ENCODE results near the gene KCNQ1.

KCNQ1 gene

GRCh38 chr11:2459796-2460531 lies 15.2 kb downstream of the KCNQ1 start:
- DNase-seq (ENCODE audit: low read depth), result no peak

DNA sequence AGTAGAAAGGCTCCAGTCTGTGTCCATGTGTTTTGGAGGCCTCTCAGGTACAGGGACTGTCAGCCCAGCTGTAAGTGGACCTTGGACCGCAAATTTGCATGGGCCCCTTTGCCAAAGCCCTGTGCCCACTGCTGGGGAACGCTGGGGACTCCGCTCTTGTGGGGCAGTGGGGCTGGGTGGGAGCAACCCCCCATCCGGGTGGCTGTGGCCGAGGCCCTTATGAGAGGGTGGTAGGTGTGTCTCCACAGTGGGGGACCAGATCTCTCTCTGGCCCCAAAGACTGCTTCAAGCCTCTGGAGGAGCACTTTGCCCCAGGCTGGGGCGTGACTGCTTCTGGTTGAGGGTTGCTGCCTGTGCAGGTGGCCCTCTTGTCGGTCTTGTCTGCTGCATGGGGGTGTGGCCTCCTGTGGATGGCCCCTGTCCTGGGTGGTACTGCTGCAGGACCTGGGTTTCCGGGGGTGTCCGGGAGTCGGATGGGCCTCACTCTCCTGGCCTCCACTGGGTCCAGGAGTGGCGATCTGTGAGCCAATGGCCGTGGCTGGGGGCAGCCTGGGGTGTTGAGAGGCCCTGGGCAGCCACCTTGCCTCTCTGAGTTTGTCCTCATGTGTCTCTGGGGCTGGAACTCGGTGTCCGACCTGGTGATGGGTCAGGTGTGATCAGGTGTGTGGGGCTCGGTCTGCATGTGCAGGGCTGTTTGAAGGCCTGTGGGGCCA lies 15.9 kb downstream of the KCNQ1 start:
- DNase-seq (ENCODE audit: low read depth), result no peak

GRCh38 chr11:2461253-2461955 lies 16.6 kb downstream of the KCNQ1 start:
- DNase-seq (ENCODE audit: low read depth), result no peak

DNA sequence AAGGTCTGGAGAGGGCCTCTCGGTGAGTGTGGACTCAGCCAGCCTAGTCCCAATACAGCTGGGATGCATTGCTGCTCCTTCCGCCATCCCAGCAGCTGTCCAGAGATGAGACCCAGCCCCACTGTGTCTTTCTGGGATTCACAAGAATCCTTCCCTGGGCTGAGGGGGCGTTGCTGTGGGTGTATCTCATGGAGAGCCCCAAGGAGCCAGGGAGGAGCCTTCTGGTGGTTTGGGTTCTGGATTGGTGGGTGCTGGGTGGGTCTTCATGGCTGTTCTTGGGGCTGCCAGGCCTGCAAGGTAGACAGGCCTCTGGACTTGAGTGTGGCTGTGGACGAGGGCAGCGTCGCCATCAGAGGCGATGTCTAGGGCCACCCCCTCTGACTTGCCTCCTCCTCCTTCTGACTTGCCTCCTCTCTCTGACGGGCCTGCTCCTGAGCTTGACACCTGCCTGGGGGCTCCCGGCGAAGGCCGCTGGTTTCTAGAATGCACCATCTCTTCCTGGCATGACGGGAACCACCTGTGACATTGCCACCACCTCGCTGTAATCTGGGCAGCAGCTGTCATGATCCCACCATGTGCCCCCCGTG lies 17.2 kb downstream of the KCNQ1 start:
- DNase-seq (ENCODE audit: low read depth), result no peak

- no peak for DNase-seq (ENCODE audit: low read depth)
Measured at GRCh38 chr11:2462543-2462985, 17.8 kb downstream of the KCNQ1 start.

DNA sequence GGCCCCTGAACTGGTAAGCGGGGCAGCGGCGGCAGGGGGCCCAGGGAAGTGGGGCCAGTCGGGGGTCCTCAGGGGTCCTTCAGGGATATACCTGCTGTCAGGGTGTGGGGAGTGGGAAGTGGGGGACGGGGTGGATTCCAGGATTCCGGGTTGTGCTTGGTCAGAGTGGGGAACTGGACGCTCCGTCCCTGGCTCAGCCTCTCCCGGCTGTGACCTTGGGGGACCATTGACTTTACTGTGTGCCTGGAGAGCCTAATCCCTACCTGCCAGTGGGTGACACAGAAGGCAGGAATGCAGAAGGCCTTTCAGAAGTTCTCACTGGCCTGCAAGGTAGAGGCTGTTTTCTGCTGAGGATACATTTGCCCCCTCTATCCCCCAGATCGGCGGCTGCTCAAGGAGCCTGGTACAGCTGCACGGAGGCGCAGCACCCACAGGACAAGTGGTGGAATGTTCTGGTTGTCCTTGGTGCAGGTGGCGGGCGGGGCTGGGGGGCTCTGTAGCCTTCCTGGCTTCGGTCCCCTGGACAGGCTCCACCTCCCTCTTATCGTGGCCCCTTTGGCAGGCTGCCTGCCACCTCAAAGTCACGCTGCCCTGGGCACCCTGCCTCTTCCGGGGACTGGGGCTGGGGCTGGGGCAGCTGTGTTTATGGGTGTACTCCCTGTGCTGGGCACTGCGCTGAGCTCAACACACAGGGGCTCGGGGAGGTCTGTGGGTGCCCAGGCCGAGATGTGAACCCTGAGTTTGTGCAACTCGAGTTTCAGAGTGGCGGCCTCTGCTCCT lies 18.4 kb downstream of the KCNQ1 start:
- DNase-seq (ENCODE audit: low read depth), result no peak

DNA sequence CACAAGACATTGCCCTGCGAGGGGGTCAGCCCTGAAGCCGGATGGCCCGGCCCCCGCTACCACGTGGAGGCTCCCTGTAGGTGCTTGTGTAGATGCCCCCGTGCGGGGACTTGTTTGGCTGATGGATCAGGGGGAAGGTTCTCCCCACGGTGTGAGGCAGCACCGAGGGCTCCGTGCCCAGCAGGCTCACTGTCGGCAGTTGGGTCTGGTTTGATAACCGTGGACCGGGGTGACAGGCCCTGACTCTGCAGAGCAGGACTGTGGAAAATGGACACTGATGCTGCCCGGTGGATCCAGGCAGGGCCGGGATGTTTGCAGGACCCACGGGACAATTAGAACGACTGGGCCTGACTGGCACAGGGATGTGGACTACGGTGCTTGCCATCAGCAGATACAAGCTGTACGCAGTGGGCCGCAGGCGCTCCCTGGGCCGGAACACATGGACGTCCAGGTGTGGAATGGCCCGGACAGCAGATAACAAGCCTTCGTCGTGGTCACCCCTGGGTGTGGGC lies 19.0 kb downstream of the KCNQ1 start:
- no peak for DNase-seq (ENCODE audit: low read depth)

DNA sequence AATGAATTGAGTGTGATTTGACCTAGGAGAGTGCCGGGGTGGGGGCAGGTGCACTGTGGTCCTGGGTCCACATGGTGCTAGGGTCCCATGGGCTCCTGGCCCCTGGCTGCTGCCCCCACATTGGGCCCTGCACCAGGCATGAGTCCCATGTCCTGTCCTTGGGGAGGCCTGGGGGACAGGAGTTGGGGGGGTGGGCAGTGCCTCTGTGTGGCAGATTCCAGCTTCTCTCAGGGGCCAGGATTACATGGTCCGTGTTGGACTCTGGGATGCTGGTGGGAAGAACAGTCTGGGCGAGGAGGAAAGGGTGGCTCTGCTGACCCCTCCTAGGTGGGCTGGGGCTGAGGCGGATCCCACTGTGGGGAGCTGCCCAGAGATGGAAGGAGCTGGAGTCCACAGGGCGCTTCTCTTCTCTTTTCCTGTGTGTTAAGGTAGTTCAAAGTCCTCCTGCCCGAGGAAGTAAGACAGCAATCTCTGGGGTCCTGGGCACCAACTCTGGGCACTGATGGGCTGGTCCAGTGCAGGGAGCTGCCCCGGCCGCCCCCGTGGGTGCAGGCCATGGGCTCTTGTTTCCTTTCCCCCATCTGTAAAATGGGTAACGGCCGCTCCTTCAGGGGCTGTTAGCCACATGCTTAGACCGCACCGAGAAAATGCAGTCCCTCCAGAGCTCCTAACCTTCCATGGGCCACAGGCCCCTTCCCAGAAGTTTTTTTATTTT lies 19.8 kb downstream of the KCNQ1 start:
- no peak for DNase-seq (ENCODE audit: low read depth)

GRCh38 chr11:2465202-2466068 lies 20.6 kb downstream of the KCNQ1 start:
- no peak for DNase-seq (ENCODE audit: low read depth)

DNA sequence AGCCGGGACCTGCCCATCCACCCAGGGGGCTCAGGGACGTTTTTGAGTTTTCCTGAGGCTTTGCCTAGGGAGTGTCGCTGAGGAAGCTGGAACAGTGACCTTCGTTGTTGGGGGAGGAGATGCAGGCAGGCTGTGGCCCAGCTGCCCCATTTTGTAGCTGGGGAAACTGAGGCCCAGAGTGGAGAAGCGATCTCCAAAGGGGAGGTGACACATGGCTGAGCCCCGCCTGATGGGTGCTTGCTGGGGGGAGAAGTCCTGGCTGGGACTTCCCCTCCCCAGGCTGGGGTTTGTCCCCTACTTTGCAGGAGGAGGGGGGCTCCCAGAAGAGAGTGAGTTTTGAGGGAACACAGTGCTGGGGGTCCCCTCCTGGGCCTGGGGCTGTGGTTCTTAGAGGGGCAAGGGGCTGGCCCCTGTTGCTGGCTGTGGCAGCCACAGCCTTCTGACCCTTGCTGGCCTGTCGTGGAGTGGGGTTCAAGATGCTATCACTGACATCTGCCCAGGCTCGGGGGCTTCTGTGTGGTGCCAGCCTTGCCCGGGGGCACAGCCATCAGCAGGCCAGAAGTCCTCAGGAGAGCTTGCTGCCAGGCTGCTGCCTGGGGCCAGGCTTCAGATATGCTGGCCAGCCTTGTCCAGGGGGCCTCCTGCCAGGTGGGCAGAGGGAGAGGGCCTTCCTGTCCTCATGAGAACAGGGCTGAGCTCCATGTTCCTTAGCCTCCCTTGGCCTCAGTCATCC lies 21.4 kb downstream of the KCNQ1 start:
- no peak for DNase-seq (ENCODE audit: low read depth)

- DNase-seq (ENCODE audit: low read depth), result peak; percentile 35
Measured at GRCh38 chr11:2466869-2467694, 22.3 kb downstream of the KCNQ1 start.

DNA sequence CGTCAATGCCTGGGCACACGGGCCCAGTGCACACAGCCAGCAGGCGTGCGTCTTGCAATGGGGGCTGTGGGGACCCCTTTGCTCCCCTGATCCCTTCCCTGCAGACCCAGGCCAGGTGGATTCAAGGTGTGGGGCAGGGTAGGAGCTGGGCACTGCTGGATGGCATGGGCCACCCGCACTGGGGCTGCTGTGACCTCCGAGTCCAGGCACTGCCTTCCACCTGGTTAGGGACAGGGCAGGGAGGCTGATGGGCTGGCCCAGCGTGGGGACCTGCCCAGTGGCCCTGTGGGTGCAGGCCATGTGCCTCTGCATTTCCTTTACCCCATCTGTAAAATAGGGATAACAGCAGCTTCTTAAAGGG lies 22.9 kb downstream of the KCNQ1 start:
- DNase-seq (ENCODE audit: low read depth), result no peak

GRCh38 chr11:2468363-2469235 lies 23.8 kb downstream of the KCNQ1 start:
- DNase-seq (ENCODE audit: low read depth), result no peak

DNA sequence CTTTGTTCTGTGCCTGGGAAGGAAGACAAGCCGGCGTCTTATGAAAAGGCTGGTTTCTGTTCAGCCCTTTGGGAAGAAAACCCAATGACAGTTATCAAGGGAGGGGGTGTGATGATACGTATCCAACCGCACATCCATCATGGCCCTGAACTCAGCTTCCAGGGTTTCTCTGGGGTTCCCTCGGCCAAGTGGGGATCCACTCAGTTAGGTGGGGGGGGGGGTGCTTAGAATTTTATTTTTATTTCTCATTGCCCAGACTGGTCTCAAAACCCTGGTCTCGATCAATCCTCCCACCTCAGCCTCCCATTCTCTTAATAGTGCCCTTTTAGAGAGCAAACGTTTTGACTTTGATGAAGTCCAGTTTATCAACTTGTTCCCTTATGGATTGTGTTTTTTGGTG lies 25.7 kb downstream of the KCNQ1 start:
- DNase-seq (ENCODE audit: low read depth), result no peak

GRCh38 chr11:2471048-2471803 lies 26.4 kb downstream of the KCNQ1 start:
- DNase-seq (ENCODE audit: low read depth), result no peak

- DNase-seq (ENCODE audit: low read depth), result no peak
Measured at GRCh38 chr11:2471804-2472096, 26.9 kb downstream of the KCNQ1 start.

Data from activated T-helper 1 cell treated with Interleukin-2 at 50 U/mL for 16 hours (primary cell).